GM12878 (cell line): ENCODE measurements around the gene ANKRD11. TPM values are rescaled to one million over a fixed set of nuclear protein-coding genes. Genes with fewer than 3 reads are reported as not detected.
"Not testable (repeated sequence)": the region's sequence is repeated elsewhere in the genome, so short reads cannot be mapped to it uniquely, and the experiment has no call there.

Source experiments
- ATAC-seq: fragments of 200-7000 bp; cut with Tn5 transposase; 3 replicates; pipeline ENCODE4 v1.9.1; 2020; ENCODE audit warnings: mild to moderate bottlenecking, moderate library complexity
- BruUV-seq: library from RNA; stranded (reverse); fragments of 400-500 nt; replicated peaks from 2 replicates; lab custom pipeline; 2021; lab: Mats Ljungman, UMichigan
- CTCF ChIA-PET: fragments of 300-600 bp; sonication (Branson Sonifier 250); formaldehyde crosslinking; extraction: SDS; loops from one replicate; lab custom pipeline; 2021; ENCODE audit warnings: inconsistent platforms; lab: Yijun Ruan, JAX
- POLR2A ChIA-PET: fragments of 350-600 bp; formaldehyde crosslinking; extraction: SDS; loops from one replicate; lab custom pipeline; 2021; ENCODE audit warnings: inconsistent platforms; lab: Charles Lee
- RAD21 ChIA-PET: fragments of 300-600 bp; sonication (Branson Sonifier 250); formaldehyde crosslinking; loops from one replicate; lab custom pipeline; 2023; ENCODE audit warnings: antibody characterized with exemption; ENCODE audit not compliant: unreplicated experiment; lab: Charles Lee
- SMC1A ChIA-PET: fragments of 300-600 bp; sonication (Branson Sonifier 250); formaldehyde crosslinking; loops from one replicate; lab custom pipeline; 2023; ENCODE audit not compliant: unreplicated experiment, uncharacterized antibody; lab: Charles Lee
- DNase-seq: peaks from one replicate; pipeline ENCODE4 v3.0.0-alpha.2; 2011; ENCODE audit warnings: low read depth, low spot score
- FAIRE-seq: peaks from 3 replicates; lab custom pipeline; 2011; peaks lifted over from hg19 to GRCh38; lab: Jason Lieb, UNC
- H2AFZ ChIP-seq: 2 replicates; pipeline ENCODE4 v1.6.0; 2011; ENCODE audit warnings: low read depth, low read length, control low read depth; ENCODE audit not compliant: control insufficient read depth
- H3K27ac ChIP-seq: 2 replicates; pipeline ENCODE4 v1.5.1; 2011; ENCODE audit warnings: control low read depth; ENCODE audit not compliant: control insufficient read depth, insufficient read depth
- H3K27me3 ChIP-seq, 2 experiments: replicated peaks in 1 of 2; 2 replicates each; pipeline versions ENCODE4 v1.6.0 to v1.6.1; 2011; ENCODE audit warnings: low read length in 1 of 2; ENCODE audit not compliant: control insufficient read depth in 2 of 2, insufficient read depth in 2 of 2
- H3K36me3 ChIP-seq, 2 experiments: 2 replicates each; pipeline ENCODE4 v1.5.1; 2011; ENCODE audit warnings: low read length in 1 of 2; ENCODE audit not compliant: control insufficient read depth in 2 of 2, insufficient read depth in 2 of 2
- H3K4me1 ChIP-seq: 2 replicates; pipeline ENCODE4 v1.6.1; 2011; ENCODE audit warnings: mild to moderate bottlenecking, low read length, moderate library complexity, mixed read lengths; ENCODE audit not compliant: control insufficient read depth, insufficient read depth
- H3K4me2 ChIP-seq: 2 replicates; pipeline ENCODE4 v1.6.0; 2011; ENCODE audit warnings: control low read depth; ENCODE audit not compliant: control insufficient read depth, insufficient read depth
- H3K4me3 ChIP-seq: fragments of 200-600 bp; sonication (generic); 2 replicates; pipeline ENCODE4 v1.5.1; 2016
- H3K79me2 ChIP-seq: 2 replicates; pipeline ENCODE4 v1.6.0; 2011; ENCODE audit warnings: low read length; ENCODE audit not compliant: control insufficient read depth, insufficient read depth
- H3K9ac ChIP-seq: 2 replicates; pipeline ENCODE4 v1.8.0; 2011; ENCODE audit warnings: low read length, control low read depth, mixed read lengths; ENCODE audit not compliant: control insufficient read depth, insufficient read depth
- H3K9me3 ChIP-seq: replicated peaks from 3 replicates; pipeline ENCODE4 v1.5.1; 2011; ENCODE audit warnings: mild to moderate bottlenecking, low read length; ENCODE audit not compliant: control insufficient read depth, insufficient read depth
- H4K20me1 ChIP-seq: 2 replicates; pipeline ENCODE4 v1.6.0; 2011; ENCODE audit not compliant: control insufficient read depth, insufficient read depth
- CUX1 ChIP-seq: IDR thresholded peaks from 2 replicates; pipeline ENCODE4 v1.6.1; 2012; ENCODE audit warnings: improper control_type of control experiment, low read depth, low read length; ENCODE audit not compliant: insufficient replicate concordance
- IKZF2 ChIP-seq, 2 experiments: fragments of 450-650 bp; IDR thresholded peaks; 2 replicates each; pipeline ENCODE4 v1.6.1; 2017; ENCODE audit warnings: mild to moderate bottlenecking in 2 of 2, moderate library complexity in 2 of 2
- MEF2B ChIP-seq: fragments of 450-650 bp; IDR thresholded peaks from 2 replicates; pipeline ENCODE4 v1.6.1; 2018; ENCODE audit warnings: mild to moderate bottlenecking, moderate library complexity; ENCODE audit not compliant: partially characterized antibody, poor library complexity, severe bottlenecking
- MLLT1 ChIP-seq: fragments of 450-650 bp; IDR thresholded peaks from 2 replicates; pipeline ENCODE4 v1.6.1; 2016; ENCODE audit warnings: mild to moderate bottlenecking
- NFIC ChIP-seq: IDR thresholded peaks from 2 replicates; pipeline ENCODE4 v1.6.1; 2012; ENCODE audit warnings: low read depth, mild to moderate bottlenecking, inconsistent platforms, low read length, moderate library complexity
- PML ChIP-seq: IDR thresholded peaks from 2 replicates; pipeline ENCODE4 v1.6.1; 2012; ENCODE audit warnings: low read length, inconsistent platforms
- POLR2A ChIP-seq: IDR thresholded peaks from 2 replicates; pipeline ENCODE4 v1.6.1; 2011; ENCODE audit warnings: low read depth, mild to moderate bottlenecking, low read length
- WGBS: methylation state at CpG from one replicate; pipeline ENCODE4 v1.1.6; 2016; ENCODE audit warnings: low lambda C conversion rate; ENCODE audit not compliant: insufficient replicate concordance, insufficient coverage; ENCODE audit errors: missing lambda C conversion rate; 5-methylcytosine and 5-hydroxymethylcytosine counted together
- in situ Hi-C: fragments of 300-500 bp; cut with MboI; formaldehyde crosslinking; loops from 9 replicates; pipeline ENCODE4 v1.14.3; 2018; ENCODE audit warnings: mixed read lengths
- intact Hi-C: fragments of 100-400 bp; cut with micrococcal nuclease; formaldehyde crosslinking; loops from one replicate; pipeline ENCODE4 v1.14.2; 2022; ENCODE audit not compliant: unreplicated experiment
- polyA plus RNA-seq, 11 experiments: library from polyadenylated mRNA; depleted of rRNA in 4 of 11; unstranded in 6 of 11; stranded (reverse) in 5 of 11; fragments of >200 nt; fragmentation: Nextera tagmentation in 4 of 11; fragmentation: Illumina TruSeq in 1 of 11; extraction: Ambion mirVana in 4 of 11; extraction: Trizol in 1 of 11; gene quantifications; 1 replicate in 1 of 11; 2 replicates in 10 of 11; pipeline versions ENCODE4 v1.2.1 to v1.2.3, GENCODE V29; 2011 to 2016; ENCODE audit warnings: inconsistent platforms in 2 of 11, missing spikeins in 2 of 11, low read depth in 1 of 11
- total RNA-seq, 4 experiments: library from RNA; depleted of rRNA in 3 of 4; stranded (reverse); fragments of >200 nt in 3 of 4; fragmentation: Illumina TruSeq in 1 of 4; extraction: Trizol in 1 of 4; gene quantifications; 2 replicates each; pipeline versions ENCODE4 v1.2.1 to v1.2.3, GENCODE V29; 2013 to 2021

ANKRD11 gene
- total and polyA plus RNA-seq, 10 of the 15 experiments (the other 5 are each of a cell fraction or from before 2014, with no cell fraction given): 5.1 to 103 (median 27.4) TPM

DNA sequence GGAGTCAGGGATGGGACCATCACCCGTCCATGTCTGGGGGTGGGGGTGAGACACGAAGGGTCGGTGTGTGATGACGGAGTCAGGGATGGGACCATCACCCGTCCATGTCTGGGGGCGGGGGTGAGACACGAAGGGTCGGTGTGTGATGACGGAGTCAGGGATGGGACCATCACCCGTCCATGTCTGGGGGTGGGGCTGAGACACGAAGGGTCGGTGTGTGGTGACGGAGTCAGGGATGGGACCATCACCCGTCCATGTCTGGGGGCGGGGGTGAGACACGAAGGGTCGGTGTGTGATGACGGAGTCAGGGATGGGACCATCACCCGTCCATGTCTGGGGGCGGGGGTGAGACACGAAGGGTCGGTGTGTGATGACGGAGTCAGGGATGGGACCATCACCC is 69.1 kb downstream of the ANKRD11 start:
- BruUV-seq, H3K27me3 ChIP-seq, H3K27ac ChIP-seq, intact Hi-C loops, H3K9me3 ChIP-seq, ATAC-seq, H2AFZ ChIP-seq, H3K9ac ChIP-seq, DNase-seq, CTCF ChIA-PET, FAIRE-seq, in situ Hi-C loops, H3K4me2 ChIP-seq: not testable (repeated sequence)
- H3K79me2 ChIP-seq: peaks cover 94% of the 10 kb centered on the region
- peaks cover 16% of the 10 kb centered on the region for H4K20me1 ChIP-seq
- ChIA-PET SMC1A (interaction anchor here (0.6 to 1.6 kb wide), 4 partner anchors 11 to 64 kb away, joined by 3 to 5 read pairs (median 4); no protein-coding TSS in a partner anchor), RAD21 (interaction anchor here (1.5 kb wide), 1 partner anchor 56 kb away, joined by 6 read pairs; no protein-coding TSS in a partner anchor), POLR2A (interaction anchor here (1.1 kb wide), 1 partner anchor 53 kb away, joined by 3 read pairs; no protein-coding TSS in a partner anchor)
- WGBS: 86% methylated on average over 4 of the region's 23 CpGs
- peaks cover 61% of the 10 kb centered on the region for H3K4me1 ChIP-seq
- peaks cover 7 to 16% of the 10 kb centered on the region in 2 experiments for H3K36me3 ChIP-seq
- TF ChIP-seq POLR2A: peak; percentile 59
- TF ChIP-seq, all 136 proteins: peak for 1; not testable (repeated sequence) for 135
- H3K4me3 ChIP-seq: not testable (repeated sequence)

DNA sequence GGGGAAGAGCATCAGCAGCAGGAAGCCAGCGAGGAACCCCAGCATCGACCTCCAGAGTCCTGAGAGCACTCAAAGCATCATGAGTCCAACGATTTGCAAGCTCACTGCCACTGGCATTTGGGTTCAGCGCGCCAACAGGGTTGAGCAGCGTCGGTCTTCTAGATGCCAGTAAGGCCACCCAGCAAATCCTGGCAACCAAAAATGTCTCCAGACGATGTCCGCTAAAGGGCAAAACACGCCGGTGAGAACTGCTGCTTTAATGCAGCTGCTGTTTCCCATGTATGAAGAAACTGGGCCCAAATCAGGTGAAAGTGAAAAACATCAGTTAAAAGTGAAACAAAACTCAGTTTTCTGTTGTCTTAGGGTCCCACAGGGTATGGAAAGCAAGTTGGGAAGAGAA is 70.2 kb downstream of the ANKRD11 start:
- Histone ChIP-seq H4K20me1 (peaks cover 16% of the 10 kb centered on the region), H3K4me2 (peak overlapping the region; percentile 14), H3K79me2 (peaks cover 92% of the 10 kb centered on the region), H3K27ac (peak overlapping the region; percentile 73), H3K9ac (peak overlapping the region; percentile 23; the same call in 1 of the 2 replicates), H3K9me3 (no peaks in the 10 kb centered on the region), H3K4me1 (peaks cover 52% of the 10 kb centered on the region), H3K36me3 (peaks cover 7 to 18% of the 10 kb centered on the region in 2 experiments), H3K4me3 (peak overlapping the region; percentile 1; the same call in 1 of the 2 replicates), H3K27me3 (no peaks in the 10 kb centered on the region), H2AFZ (no peak overlapping the region)
- DNase-seq (no peak), ATAC-seq (no peak), FAIRE-seq (peak; percentile 71)
- POLR2A ChIA-PET: interaction anchor here (0.5 to 1.1 kb wide), 6 partner anchors 15 to 75 kb away, joined by 3 to 6 read pairs (median 3); no protein-coding TSS in a partner anchor
- in situ Hi-C loops (no loop called here), intact Hi-C loops (no loop called here)
- RAD21 ChIA-PET: no interaction called here
- SMC1A ChIA-PET: interaction anchor here (0.8 to 1.3 kb wide), 2 partner anchors 15 to 45 kb away, joined by 3 to 4 read pairs; no protein-coding TSS in a partner anchor
- 90% methylated on average over 11 of the region's 11 CpGs for WGBS
- CTCF ChIA-PET: no interaction called here
- BruUV-seq: no TSS peak
- no peak for TF ChIP-seq NFIC
- peak; percentile 58; the same call in 1 of the 2 replicates for TF ChIP-seq MLLT1
- TF ChIP-seq CUX1: peak; percentile 47
- TF ChIP-seq MEF2B: peak; percentile 28
- TF ChIP-seq PML: no peak
- peak in 1 of 2 experiments; percentile 28; a peak in 1 of 4 replicates for TF ChIP-seq IKZF2 (IDR thresholded peaks at IDR 0.05)
